OCI-LY1 (cell line): Measurements from ENCODE around the gene OR13C8.
"Not testable (repeated sequence)": the region's sequence is repeated elsewhere in the genome, so short reads cannot be mapped to it uniquely, and the experiment has no call there.

ENCODE experiments used
- CTCF ChIP-seq: fragments of 200-600 bp; sonication (generic), shearing (Covaris generic); IDR thresholded peaks from 2 replicates; pipeline ENCODE4 v1.5.1; 2017; ENCODE audit warnings: mild to moderate bottlenecking, antibody characterized with exemption, low read length, moderate library complexity, mixed read lengths
- EZH2 ChIP-seq: fragments of 200-600 bp; sonication (generic), shearing (Covaris generic); IDR thresholded peaks from 2 replicates; pipeline ENCODE4 v1.8.0; 2017; ENCODE audit warnings: borderline replicate concordance, mixed run types, mild to moderate bottlenecking, antibody characterized with exemption, low read length, moderate library complexity, mixed read lengths

- TF ChIP-seq CTCF, EZH2: not testable (repeated sequence)
These were observed 48.7 kb upstream of the OR13C8 start for GRCh38 chr9:104520241-104520640.
